BLaER1 treated with 17β-estradiol and CSF1 and Interleukin-3, amounts not matched to agents 10 nM and 100 nM (cell line): ENCODE results near the gene CUX1.
"Not testable (repeated sequence)": the region's sequence is repeated elsewhere in the genome, so short reads cannot be mapped to it uniquely, and the experiment has no call there.

Experiments used
- H3K27ac ChIP-seq, 11 experiments: shearing (Covaris generic); formaldehyde crosslinking; 2 replicates each; pipeline ENCODE4 v1.8.1; 2022
- H3K27me3 ChIP-seq, 11 experiments: shearing (Covaris generic); formaldehyde crosslinking; 2 replicates each; pipeline ENCODE4 v1.8.1; 2022
- H3K36me3 ChIP-seq, 11 experiments: shearing (Covaris generic); formaldehyde crosslinking; 2 replicates each; pipeline ENCODE4 v1.8.1; 2022
- H3K4me1 ChIP-seq, 10 experiments: shearing (Covaris generic); formaldehyde crosslinking; 2 replicates each; pipeline ENCODE4 v1.8.1; 2022
- H3K4me2 ChIP-seq, 11 experiments: shearing (Covaris generic); formaldehyde crosslinking; 2 replicates each; pipeline ENCODE4 v1.8.1; 2022
- H3K4me3 ChIP-seq, 10 experiments: shearing (Covaris generic); formaldehyde crosslinking; 2 replicates each; pipeline ENCODE4 v1.8.1; 2022
- H3K9ac ChIP-seq, 11 experiments: shearing (Covaris generic); formaldehyde crosslinking; 2 replicates each; pipeline ENCODE4 v1.8.1; 2022
- H3K9me3 ChIP-seq, 11 experiments: shearing (Covaris generic); formaldehyde crosslinking; replicated peaks in 1 of 11; 2 replicates each; pipeline ENCODE4 v1.8.1; 2022
- H4K20me1 ChIP-seq, 11 experiments: shearing (Covaris generic); formaldehyde crosslinking; 2 replicates each; pipeline ENCODE4 v1.8.1; 2022
- Cebpa-rat ChIP-seq, 11 experiments: shearing (Covaris generic); IDR thresholded peaks; 2 replicates each; pipeline ENCODE4 v1.8.1; 2022

The CUX1 gene

DNA sequence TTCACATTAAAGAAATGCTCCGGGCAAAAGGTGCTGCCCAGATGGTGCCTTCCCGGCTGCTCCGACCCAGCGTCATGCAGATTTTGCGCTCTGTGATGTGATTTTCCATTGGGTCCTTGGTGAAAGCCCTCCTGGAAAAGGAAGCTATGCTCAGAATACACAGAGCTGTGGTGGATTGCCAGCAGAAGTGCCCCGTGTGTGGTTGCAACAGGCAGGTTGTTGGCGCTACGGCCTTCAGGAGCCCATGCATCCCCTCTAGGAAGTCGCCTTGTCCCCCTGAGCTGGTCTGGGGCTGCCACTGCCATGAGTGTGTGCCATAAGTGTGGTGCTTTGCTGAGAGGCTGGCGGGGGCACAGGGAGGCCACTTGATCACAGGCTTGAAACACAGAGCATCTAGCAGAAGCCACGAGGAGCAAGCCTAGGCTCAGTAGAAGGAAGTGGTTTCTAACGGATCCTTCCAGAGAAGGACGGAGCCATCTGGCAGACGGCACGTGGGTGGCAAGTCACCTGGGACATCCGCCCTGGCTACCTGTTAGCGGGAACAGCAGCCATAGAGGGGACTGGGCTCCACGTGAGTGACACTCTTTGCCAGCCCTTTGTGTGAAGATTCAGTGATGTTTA, 210.9 kb downstream of the CUX1 start:
- H3K36me3 ChIP-seq = peaks cover 4 to 43% (median 24%) of the 10 kb centered on the region in 11 experiments; a peak in 19 of 22 replicates
- peaks cover 0 to 93% (median 14%) of the 10 kb centered on the region in 11 experiments; a peak in 13 of 22 replicates for H4K20me1 ChIP-seq
- peak overlapping the region in 9 of 11 experiments; percentile 1 to 89 (median 78); a peak in 17 of 22 replicates for H3K27ac ChIP-seq
- no peaks in the 10 kb centered on the region for H3K9me3 ChIP-seq
- H3K9ac ChIP-seq = peak overlapping the region in 10 of 11 experiments; percentile 3 to 77 (median 65); a peak in 17 of 22 replicates
- H3K27me3 ChIP-seq = no peaks in the 10 kb centered on the region
- peak overlapping the region; percentile 66 to 92 (median 80) for H3K4me2 ChIP-seq
- peaks cover 69 to 95% (median 83%) of the 10 kb centered on the region in 10 experiments for H3K4me1 ChIP-seq
- H3K4me3 ChIP-seq = 0 out of 20 replicates have a peak overlapping the region, but pooled peaks of 1 of the 10 experiments have one; percentile 12
- TF ChIP-seq Cebpa-rat (IDR thresholded peaks at IDR 0.05) = no peak

DNA sequence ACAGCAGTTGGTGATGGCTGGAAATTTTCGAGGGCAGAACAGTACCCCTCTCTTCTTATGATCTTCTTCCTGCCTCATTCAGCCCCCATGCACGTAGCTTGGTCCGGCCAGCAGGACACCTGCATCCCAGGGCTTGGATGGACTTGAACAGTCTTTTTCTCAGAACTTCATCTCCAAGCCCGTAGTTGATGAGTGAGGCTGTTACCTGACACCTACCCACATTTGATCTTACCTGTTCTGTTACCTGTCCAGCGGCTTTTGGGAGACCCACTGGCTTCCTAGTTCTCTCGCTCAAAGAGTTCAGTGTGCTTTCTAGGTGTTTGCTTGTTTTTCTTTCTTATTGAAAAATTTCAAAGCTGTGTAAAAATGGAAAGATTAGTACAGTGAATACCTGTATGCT, 212.2 kb downstream of the CUX1 start:
- no peaks in the 10 kb centered on the region for H3K27me3 ChIP-seq
- H3K4me2 ChIP-seq = peak overlapping the region; percentile 14 to 92 (median 80); a peak in 21 of 22 replicates
- peak overlapping the region in 8 of 11 experiments; percentile 42 to 89 (median 83); a peak in 15 of 22 replicates for H3K27ac ChIP-seq
- H3K4me3 ChIP-seq = no peak overlapping the region
- no peaks in the 10 kb centered on the region for H3K9me3 ChIP-seq
- peaks cover 56 to 89% (median 70%) of the 10 kb centered on the region in 10 experiments for H3K4me1 ChIP-seq
- peak overlapping the region in 6 of 11 experiments; percentile 59 to 77 (median 74); a peak in 11 of 22 replicates for H3K9ac ChIP-seq
- peaks cover 9 to 48% (median 27%) of the 10 kb centered on the region in 11 experiments; a peak in 20 of 22 replicates for H3K36me3 ChIP-seq
- H4K20me1 ChIP-seq = peaks cover 0 to 81% (median 2%) of the 10 kb centered on the region in 11 experiments; a peak in 10 of 22 replicates
- TF ChIP-seq Cebpa-rat (IDR thresholded peaks at IDR 0.05) = no peak

- TF ChIP-seq Cebpa-rat (IDR thresholded peaks at IDR 0.05) = no peak
- peaks cover 45 to 78% (median 60%) of the 10 kb centered on the region in 10 experiments for H3K4me1 ChIP-seq
- H3K36me3 ChIP-seq = peaks cover 9 to 49% (median 28%) of the 10 kb centered on the region in 11 experiments; a peak in 21 of 22 replicates
- peak overlapping the region in 4 of 10 experiments; percentile 12 to 31 (median 24); a peak in 4 of 20 replicates for H3K4me3 ChIP-seq
- no peaks in the 10 kb centered on the region for H3K9me3 ChIP-seq
- H4K20me1 ChIP-seq = peaks cover 0 to 70% (median 0%) of the 10 kb centered on the region in 11 experiments; a peak in 7 of 22 replicates
- H3K27ac ChIP-seq = peak overlapping the region in 8 of 11 experiments; percentile 42 to 89 (median 83); a peak in 15 of 22 replicates
- no peaks in the 10 kb centered on the region for H3K27me3 ChIP-seq
- peak overlapping the region in 7 of 11 experiments; percentile 30 to 77 (median 74); a peak in 10 of 22 replicates for H3K9ac ChIP-seq
- H3K4me2 ChIP-seq = peak overlapping the region; percentile 14 to 92 (median 80); a peak in 21 of 22 replicates
Measured at GRCh38 chr7:102030696-102031095, 213.3 kb downstream of the CUX1 start.

DNA sequence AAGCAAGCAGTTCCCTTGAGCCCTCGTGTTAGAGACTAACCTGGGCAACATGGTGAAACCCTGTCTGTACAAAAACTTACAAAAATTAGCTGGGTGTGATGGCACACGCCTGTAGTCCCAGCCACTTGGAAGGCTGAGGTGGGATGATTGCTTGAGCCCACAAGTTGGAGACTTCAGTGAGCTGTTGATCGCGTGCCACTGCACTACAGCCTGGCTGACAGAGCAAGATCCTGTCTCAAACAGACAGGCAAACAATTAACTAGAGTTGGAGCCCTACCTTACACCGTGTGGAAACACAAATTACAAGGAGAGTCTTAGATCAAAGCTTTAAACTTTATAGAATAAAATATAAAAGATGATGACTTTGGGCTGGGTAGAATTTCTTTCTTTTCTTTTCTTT, 219.5 kb downstream of the CUX1 start:
- Histone ChIP-seq H3K27me3 (no peaks in the 10 kb centered on the region), H3K36me3 (peaks cover 22 to 74% (median 51%) of the 10 kb centered on the region in 11 experiments), H3K9ac (no peak overlapping the region), H4K20me1 (peaks cover 0 to 60% (median 5%) of the 10 kb centered on the region in 11 experiments; a peak in 11 of 22 replicates), H3K4me1 (peaks cover 0 to 39% (median 21%) of the 10 kb centered on the region in 10 experiments; a peak in 15 of 20 replicates), H3K4me2 (no peak overlapping the region), H3K4me3 (no peak overlapping the region), H3K27ac (peak overlapping the region in 1 of 11 experiments; percentile 47; a peak in 1 of 22 replicates), H3K9me3 (no peaks in the 10 kb centered on the region)
- no peak for TF ChIP-seq Cebpa-rat (IDR thresholded peaks at IDR 0.05)

GRCh38 chr7:102039706-102040105, 222.3 kb downstream of the CUX1 start:
- Histone ChIP-seq H3K9ac (no peak overlapping the region), H3K4me1 (peaks cover 4 to 53% (median 39%) of the 10 kb centered on the region in 10 experiments), H3K9me3 (no peaks in the 10 kb centered on the region), H3K27me3 (no peaks in the 10 kb centered on the region), H3K4me2 (peak overlapping the region in 8 of 11 experiments; percentile 8 to 58 (median 40); a peak in 16 of 22 replicates), H3K36me3 (peaks cover 20 to 52% (median 38%) of the 10 kb centered on the region in 11 experiments), H4K20me1 (peaks cover 0 to 75% (median 14%) of the 10 kb centered on the region in 11 experiments; a peak in 13 of 22 replicates), H3K27ac (peak overlapping the region in 3 of 11 experiments; percentile 36 to 67 (median 60); a peak in 4 of 22 replicates), H3K4me3 (no peak overlapping the region)
- no peak for TF ChIP-seq Cebpa-rat (IDR thresholded peaks at IDR 0.05)

- no peak for TF ChIP-seq Cebpa-rat (IDR thresholded peaks at IDR 0.05)
- peaks cover 0 to 84% (median 14%) of the 10 kb centered on the region in 11 experiments; a peak in 14 of 22 replicates for H4K20me1 ChIP-seq
- peak overlapping the region in 9 of 11 experiments; percentile 2 to 58 (median 36); a peak in 14 of 22 replicates for H3K4me2 ChIP-seq
- no peaks in the 10 kb centered on the region for H3K27me3 ChIP-seq
- H3K4me3 ChIP-seq = no peak overlapping the region
- peaks cover 20 to 49% (median 37%) of the 10 kb centered on the region in 11 experiments for H3K36me3 ChIP-seq
- no peaks in the 10 kb centered on the region for H3K9me3 ChIP-seq
- peak overlapping the region in 1 of 11 experiments; percentile 32; a peak in 1 of 22 replicates for H3K9ac ChIP-seq
- peak overlapping the region in 6 of 11 experiments; percentile 16 to 67 (median 50); a peak in 9 of 22 replicates for H3K27ac ChIP-seq
- peaks cover 13 to 62% (median 48%) of the 10 kb centered on the region in 10 experiments for H3K4me1 ChIP-seq
Measured at GRCh38 chr7:102040569-102040968, 223.1 kb downstream of the CUX1 start.

DNA sequence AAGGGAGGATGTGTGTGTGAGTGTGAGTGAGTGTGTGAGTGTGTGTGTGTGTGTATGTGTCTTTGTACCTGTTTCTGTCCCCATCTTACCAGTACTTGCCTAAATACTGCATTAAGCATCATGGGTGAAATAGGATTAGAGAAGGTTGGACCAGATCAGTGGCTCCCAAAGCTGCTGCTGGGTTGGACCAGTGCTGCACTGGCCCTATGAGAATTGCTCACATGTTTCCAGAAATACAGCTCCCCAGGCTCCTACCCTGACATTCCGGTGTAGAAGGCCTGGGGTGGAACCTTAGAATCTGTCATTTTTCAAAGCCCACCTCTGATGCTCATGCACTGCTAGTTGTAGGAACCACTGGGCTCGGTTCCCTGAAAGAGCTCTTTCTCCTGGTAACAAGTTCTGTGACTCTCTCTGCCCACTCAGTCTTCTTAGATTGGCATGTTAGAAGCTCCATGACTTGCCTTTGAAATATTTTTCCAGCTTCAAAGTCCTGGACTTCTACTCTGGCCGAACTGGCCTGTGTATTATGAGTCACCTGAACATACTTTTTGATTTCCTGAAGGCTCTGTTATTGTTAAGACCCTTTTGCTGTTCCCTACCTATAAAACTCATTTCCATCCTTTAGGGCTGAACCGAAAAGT, 224.7 kb downstream of the CUX1 start:
- Histone ChIP-seq H3K36me3 (peaks cover 9 to 36% (median 21%) of the 10 kb centered on the region in 11 experiments; a peak in 21 of 22 replicates), H3K4me1 (peaks cover 25 to 77% (median 63%) of the 10 kb centered on the region in 10 experiments), H3K9me3 (no peaks in the 10 kb centered on the region), H3K4me3 (no peak overlapping the region), H3K27me3 (no peaks in the 10 kb centered on the region), H3K9ac (no peak overlapping the region), H3K4me2 (peak overlapping the region in 4 of 11 experiments; percentile 1 to 19 (median 10); a peak in 3 of 22 replicates), H4K20me1 (peaks cover 0 to 90% (median 14%) of the 10 kb centered on the region in 11 experiments; a peak in 14 of 22 replicates), H3K27ac (peak overlapping the region in 5 of 11 experiments; percentile 4 to 96 (median 92); a peak in 8 of 22 replicates)
- no peak for TF ChIP-seq Cebpa-rat (IDR thresholded peaks at IDR 0.05)

- Histone ChIP-seq H3K4me1 (peaks cover 26 to 82% (median 68%) of the 10 kb centered on the region in 10 experiments), H3K36me3 (peaks cover 9 to 29% (median 18%) of the 10 kb centered on the region in 11 experiments; a peak in 20 of 22 replicates), H3K4me2 (peak overlapping the region in 2 of 11 experiments; percentile 19 to 34; a peak in 1 of 22 replicates), H3K27ac (peak overlapping the region in 7 of 11 experiments; percentile 9 to 96 (median 40); a peak in 11 of 22 replicates), H3K9ac (peak overlapping the region in 1 of 11 experiments; percentile 26; a peak in 1 of 22 replicates), H4K20me1 (peaks cover 0 to 91% (median 15%) of the 10 kb centered on the region in 11 experiments; a peak in 14 of 22 replicates)
- not testable (repeated sequence) for H3K27me3 ChIP-seq, H3K9me3 ChIP-seq, H3K4me3 ChIP-seq
Measured at GRCh38 chr7:102042796-102043195, 225.4 kb downstream of the CUX1 start.
